GM23338 (cell line): ENCODE measurements around the gene PRSS50. TPM values are rescaled to one million over a fixed set of nuclear protein-coding genes. Genes with fewer than 3 reads are reported as not detected.

ENCODE experiments used
- ATAC-seq: fragments of 200-7000 bp; cut with Tn5 transposase; 3 replicates; pipeline ENCODE4 v1.9.1; 2020
- DNase-seq: peaks from one replicate; pipeline ENCODE4 v3.0.0-alpha.2; 2015; ENCODE audit warnings: low spot score
- H2AFZ ChIP-seq: fragments of 200-600 bp; sonication (generic); 2 replicates; pipeline ENCODE4 v1.8.0; 2016; ENCODE audit warnings: antibody characterized with exemption, mild to moderate bottlenecking, moderate library complexity
- H3F3A ChIP-seq: fragments of 200-600 bp; sonication (generic); replicated peaks from 2 replicates; pipeline ENCODE4 v1.8.0; 2017; ENCODE audit warnings: antibody characterized with exemption, mixed run types, low read depth
- H3K27ac ChIP-seq: fragments of 200-600 bp; sonication (generic); 2 replicates; pipeline ENCODE4 v1.6.1; 2016; ENCODE audit warnings: low read depth
- H3K27me3 ChIP-seq: fragments of 200-600 bp; sonication (generic); 2 replicates; pipeline ENCODE4 v1.8.0; 2016; ENCODE audit warnings: mild to moderate bottlenecking, mixed run types, moderate library complexity; ENCODE audit not compliant: insufficient read depth
- H3K36me3 ChIP-seq: fragments of 200-600 bp; sonication (generic); 2 replicates; pipeline ENCODE4 v1.8.0; 2016; ENCODE audit warnings: mild to moderate bottlenecking; ENCODE audit not compliant: insufficient read depth
- H3K4me1 ChIP-seq: fragments of 200-600 bp; sonication (generic); 2 replicates; pipeline ENCODE4 v1.8.0; 2016; ENCODE audit warnings: mild to moderate bottlenecking, moderate library complexity; ENCODE audit not compliant: insufficient read depth
- H3K4me2 ChIP-seq: fragments of 200-600 bp; sonication (generic); 2 replicates; pipeline ENCODE4 v1.7.1; 2017; ENCODE audit warnings: mixed run types
- H3K4me3 ChIP-seq: fragments of 200-600 bp; sonication (generic); 2 replicates; pipeline ENCODE4 v1.6.1; 2016; ENCODE audit warnings: mixed run types
- H3K79me2 ChIP-seq: fragments of 200-600 bp; sonication (generic); replicated peaks from 2 replicates; pipeline ENCODE4 v1.8.0; 2017; ENCODE audit warnings: mild to moderate bottlenecking; ENCODE audit not compliant: insufficient read depth
- H3K9me2 ChIP-seq: fragments of 200-600 bp; sonication (generic); 2 replicates; pipeline ENCODE4 v1.8.0; 2017; ENCODE audit not compliant: insufficient read depth
- H4K20me1 ChIP-seq: fragments of 200-600 bp; sonication (generic); replicated peaks from 2 replicates; pipeline ENCODE4 v1.8.0; 2017; ENCODE audit warnings: mild to moderate bottlenecking; ENCODE audit not compliant: insufficient read depth
- H3K27ac Mint-ChIP-seq: 2 replicates; pipeline ENCODE4 v1.8.0; 2020; ENCODE audit warnings: inconsistent platforms, mild to moderate bottlenecking, moderate library complexity, mixed read lengths
- H3K27me3 Mint-ChIP-seq: 3 replicates; pipeline ENCODE4 v1.8.0; 2022; ENCODE audit warnings: low read depth, mild to moderate bottlenecking, moderate library complexity, mixed read lengths, inconsistent platforms; ENCODE audit not compliant: insufficient read depth, poor library complexity
- H3K36me3 Mint-ChIP-seq: 3 replicates; pipeline ENCODE4 v1.8.0; 2021; ENCODE audit warnings: low read depth, mild to moderate bottlenecking, inconsistent platforms, moderate library complexity, mixed read lengths
- H3K4me1 Mint-ChIP-seq: 3 replicates; pipeline ENCODE4 v1.8.0; 2020; ENCODE audit warnings: mild to moderate bottlenecking, inconsistent platforms, mixed read lengths
- H3K4me3 Mint-ChIP-seq: 3 replicates; pipeline ENCODE4 v1.8.0; 2021; ENCODE audit warnings: moderate library complexity, mild to moderate bottlenecking, inconsistent platforms, mixed read lengths
- H3K9me3 Mint-ChIP-seq: 3 replicates; pipeline ENCODE4 v1.8.0; 2020; ENCODE audit warnings: moderate library complexity, mild to moderate bottlenecking, inconsistent platforms, mixed read lengths
- CREB1 ChIP-seq: fragments of 250-450 bp; sonication (Bioruptor Pico); IDR thresholded peaks from 2 replicates; pipeline ENCODE4 v1.5.0; 2020; ENCODE audit warnings: low read depth, mild to moderate bottlenecking, moderate library complexity
- JUNB ChIP-seq: IDR thresholded peaks from one replicate; pipeline ENCODE4 v1.6.1; 2016; ENCODE audit warnings: antibody characterized with exemption; ENCODE audit not compliant: unreplicated experiment
- POLR2AphosphoS5 ChIP-seq: IDR thresholded peaks from 2 replicates; pipeline ENCODE4 v1.6.1; 2016; ENCODE audit warnings: antibody characterized with exemption, low read depth
- STAT1 ChIP-seq: IDR thresholded peaks from one replicate; pipeline ENCODE4 v1.6.1; 2016; ENCODE audit warnings: antibody characterized with exemption; ENCODE audit not compliant: unreplicated experiment
- ZNF331 ChIP-seq: fragments of 250-450 bp; sonication (Bioruptor Pico); IDR thresholded peaks from 2 replicates; pipeline ENCODE4 v1.5.0; 2020; ENCODE audit warnings: low read depth, mild to moderate bottlenecking, moderate library complexity
- polyA plus RNA-seq: library from polyadenylated mRNA; unstranded; fragments of >200 nt; fragmentation: Nextera tagmentation; extraction: Ambion mirVana; gene quantifications from 2 replicates; pipeline ENCODE4 v1.2.1, GENCODE V29; 2016
- total RNA-seq: library from RNA; depleted of rRNA; stranded (reverse); fragments of >200 nt; shearing (Covaris generic); gene quantifications from 2 replicates; pipeline ENCODE4 v1.2.3, GENCODE V29; 2014
- TF ChIP-seq, protein P1 (sequence below): fragments of 250-450 bp; sonication (Bioruptor Pico); IDR thresholded peaks from 2 replicates; pipeline ENCODE4 v1.5.0; 2020; ENCODE audit warnings: mild to moderate bottlenecking, moderate library complexity
- TF ChIP-seq, protein P2 (sequence below), 2 experiments: fragments of 200-600 bp in 1 of 2; sonication (generic) in 1 of 2; conservative IDR thresholded peaks; 2 replicates each; pipeline versions ENCODE4 v1.5.1 to v1.6.1; 2016 to 2017; ENCODE audit warnings: antibody characterized with exemption in 2 of 2, low read depth in 2 of 2, mild to moderate bottlenecking in 2 of 2, moderate library complexity in 1 of 2

The PRSS50 gene
- total and polyA plus RNA-seq, 2 experiments from 2014 or later: 0.60 to 1.5 TPM

DNA sequence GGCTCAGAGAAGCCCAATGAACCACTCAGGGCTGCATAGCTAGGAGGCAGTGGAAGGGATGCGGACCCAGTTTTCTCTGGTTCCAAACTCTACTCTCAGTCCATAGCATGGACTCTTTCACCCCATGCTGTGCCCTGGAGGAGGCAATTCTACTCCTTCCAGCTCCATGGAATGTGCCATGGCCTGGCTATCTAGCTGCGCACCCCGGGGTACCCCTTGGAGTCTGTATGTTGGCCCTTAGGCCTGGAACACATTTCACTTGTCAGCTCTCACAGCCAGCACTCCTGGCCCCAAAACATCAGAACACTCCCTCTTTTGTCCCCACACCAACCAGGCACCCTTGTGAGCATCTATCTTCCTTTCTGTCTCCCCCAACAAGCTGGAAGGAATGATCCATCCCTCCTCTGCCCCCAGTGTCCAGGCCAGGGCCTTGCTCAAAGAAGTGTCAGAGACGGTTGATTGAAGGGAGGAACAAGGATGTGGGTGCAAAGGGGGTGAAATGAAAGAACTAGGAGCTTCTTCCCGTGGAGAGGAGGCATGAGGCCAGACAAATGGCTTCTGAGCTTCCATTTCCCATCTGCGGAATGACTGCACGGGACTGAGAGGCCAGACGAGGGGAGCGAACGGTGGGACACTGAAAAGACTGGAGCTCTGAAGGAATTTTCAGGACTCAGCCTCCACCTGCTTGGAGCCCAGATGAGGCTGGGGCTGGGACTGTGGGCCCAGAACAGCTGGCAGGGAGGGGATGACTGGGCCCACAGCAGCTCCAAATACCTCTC is 2.8 kb downstream of the PRSS50 start:
- Histone ChIP-seq H3K4me2 (no peak overlapping the region), H3K4me3 (no peak overlapping the region), H3K27ac (no peak overlapping the region), H2AFZ (no peak overlapping the region), H3K36me3 (no peaks in the 10 kb centered on the region), H3K4me1 (no peaks in the 10 kb centered on the region), H3K9me2 (no peaks in the 10 kb centered on the region), H3K27me3 (no peaks in the 10 kb centered on the region), H3F3A (no peaks in the 10 kb centered on the region), H4K20me1 (no peaks in the 10 kb centered on the region), H3K79me2 (no peaks in the 10 kb centered on the region)
- H3K27ac Mint-ChIP-seq: no peak overlapping the region
- DNase-seq (no peak), ATAC-seq (no peak)
- peaks cover 2% of the 10 kb centered on the region for H3K27me3 Mint-ChIP-seq
- no peaks in the 10 kb centered on the region for H3K9me3 Mint-ChIP-seq
- H3K4me3 Mint-ChIP-seq: no peak overlapping the region
- H3K4me1 Mint-ChIP-seq: peaks cover 3% of the 10 kb centered on the region; the same call in 2 of the 3 replicates
- H3K36me3 Mint-ChIP-seq: no peaks in the 10 kb centered on the region
- TF ChIP-seq CREB1 (CRISPR knock-in tag) (no peak), STAT1 (no peak), JUNB (no peak), POLR2AphosphoS5 (no peak), ZNF331 (CRISPR knock-in tag) (no peak)
- TF ChIP-seq, protein P1, sequence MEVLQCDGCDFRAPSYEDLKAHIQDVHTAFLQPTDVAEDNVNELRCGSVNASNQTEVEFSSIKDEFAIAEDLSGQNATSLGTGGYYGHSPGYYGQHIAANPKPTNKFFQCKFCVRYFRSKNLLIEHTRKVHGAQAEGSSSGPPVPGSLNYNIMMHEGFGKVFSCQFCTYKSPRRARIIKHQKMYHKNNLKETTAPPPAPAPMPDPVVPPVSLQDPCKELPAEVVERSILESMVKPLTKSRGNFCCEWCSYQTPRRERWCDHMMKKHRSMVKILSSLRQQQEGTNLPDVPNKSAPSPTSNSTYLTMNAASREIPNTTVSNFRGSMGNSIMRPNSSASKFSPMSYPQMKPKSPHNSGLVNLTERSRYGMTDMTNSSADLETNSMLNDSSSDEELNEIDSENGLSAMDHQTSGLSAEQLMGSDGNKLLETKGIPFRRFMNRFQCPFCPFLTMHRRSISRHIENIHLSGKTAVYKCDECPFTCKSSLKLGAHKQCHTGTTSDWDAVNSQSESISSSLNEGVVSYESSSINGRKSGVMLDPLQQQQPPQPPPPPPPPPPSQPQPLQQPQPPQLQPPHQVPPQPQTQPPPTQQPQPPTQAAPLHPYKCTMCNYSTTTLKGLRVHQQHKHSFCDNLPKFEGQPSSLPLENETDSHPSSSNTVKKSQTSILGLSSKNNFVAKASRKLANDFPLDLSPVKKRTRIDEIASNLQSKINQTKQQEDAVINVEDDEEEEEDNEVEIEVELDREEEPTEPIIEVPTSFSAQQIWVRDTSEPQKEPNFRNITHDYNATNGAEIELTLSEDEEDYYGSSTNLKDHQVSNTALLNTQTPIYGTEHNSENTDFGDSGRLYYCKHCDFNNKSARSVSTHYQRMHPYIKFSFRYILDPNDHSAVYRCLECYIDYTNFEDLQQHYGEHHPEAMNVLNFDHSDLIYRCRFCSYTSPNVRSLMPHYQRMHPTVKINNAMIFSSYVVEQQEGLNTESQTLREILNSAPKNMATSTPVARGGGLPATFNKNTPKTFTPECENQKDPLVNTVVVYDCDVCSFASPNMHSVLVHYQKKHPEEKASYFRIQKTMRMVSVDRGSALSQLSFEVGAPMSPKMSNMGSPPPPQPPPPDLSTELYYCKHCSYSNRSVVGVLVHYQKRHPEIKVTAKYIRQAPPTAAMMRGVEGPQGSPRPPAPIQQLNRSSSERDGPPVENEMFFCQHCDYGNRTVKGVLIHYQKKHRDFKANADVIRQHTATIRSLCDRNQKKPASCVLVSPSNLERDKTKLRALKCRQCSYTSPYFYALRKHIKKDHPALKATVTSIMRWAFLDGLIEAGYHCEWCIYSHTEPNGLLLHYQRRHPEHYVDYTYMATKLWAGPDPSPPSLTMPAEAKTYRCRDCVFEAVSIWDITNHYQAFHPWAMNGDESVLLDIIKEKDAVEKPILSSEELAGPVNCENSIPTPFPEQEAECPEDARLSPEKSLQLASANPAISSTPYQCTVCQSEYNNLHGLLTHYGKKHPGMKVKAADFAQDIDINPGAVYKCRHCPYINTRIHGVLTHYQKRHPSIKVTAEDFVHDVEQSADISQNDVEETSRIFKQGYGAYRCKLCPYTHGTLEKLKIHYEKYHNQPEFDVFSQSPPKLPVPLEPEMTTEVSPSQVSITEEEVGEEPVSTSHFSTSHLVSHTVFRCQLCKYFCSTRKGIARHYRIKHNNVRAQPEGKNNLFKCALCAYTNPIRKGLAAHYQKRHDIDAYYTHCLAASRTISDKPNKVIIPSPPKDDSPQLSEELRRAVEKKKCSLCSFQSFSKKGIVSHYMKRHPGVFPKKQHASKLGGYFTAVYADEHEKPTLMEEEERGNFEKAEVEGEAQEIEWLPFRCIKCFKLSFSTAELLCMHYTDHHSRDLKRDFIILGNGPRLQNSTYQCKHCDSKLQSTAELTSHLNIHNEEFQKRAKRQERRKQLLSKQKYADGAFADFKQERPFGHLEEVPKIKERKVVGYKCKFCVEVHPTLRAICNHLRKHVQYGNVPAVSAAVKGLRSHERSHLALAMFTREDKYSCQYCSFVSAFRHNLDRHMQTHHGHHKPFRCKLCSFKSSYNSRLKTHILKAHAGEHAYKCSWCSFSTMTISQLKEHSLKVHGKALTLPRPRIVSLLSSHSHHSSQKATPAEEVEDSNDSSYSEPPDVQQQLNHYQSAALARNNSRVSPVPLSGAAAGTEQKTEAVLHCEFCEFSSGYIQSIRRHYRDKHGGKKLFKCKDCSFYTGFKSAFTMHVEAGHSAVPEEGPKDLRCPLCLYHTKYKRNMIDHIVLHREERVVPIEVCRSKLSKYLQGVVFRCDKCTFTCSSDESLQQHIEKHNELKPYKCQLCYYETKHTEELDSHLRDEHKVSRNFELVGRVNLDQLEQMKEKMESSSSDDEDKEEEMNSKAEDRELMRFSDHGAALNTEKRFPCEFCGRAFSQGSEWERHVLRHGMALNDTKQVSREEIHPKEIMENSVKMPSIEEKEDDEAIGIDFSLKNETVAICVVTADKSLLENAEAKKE: no peak
- TF ChIP-seq, protein P2, sequence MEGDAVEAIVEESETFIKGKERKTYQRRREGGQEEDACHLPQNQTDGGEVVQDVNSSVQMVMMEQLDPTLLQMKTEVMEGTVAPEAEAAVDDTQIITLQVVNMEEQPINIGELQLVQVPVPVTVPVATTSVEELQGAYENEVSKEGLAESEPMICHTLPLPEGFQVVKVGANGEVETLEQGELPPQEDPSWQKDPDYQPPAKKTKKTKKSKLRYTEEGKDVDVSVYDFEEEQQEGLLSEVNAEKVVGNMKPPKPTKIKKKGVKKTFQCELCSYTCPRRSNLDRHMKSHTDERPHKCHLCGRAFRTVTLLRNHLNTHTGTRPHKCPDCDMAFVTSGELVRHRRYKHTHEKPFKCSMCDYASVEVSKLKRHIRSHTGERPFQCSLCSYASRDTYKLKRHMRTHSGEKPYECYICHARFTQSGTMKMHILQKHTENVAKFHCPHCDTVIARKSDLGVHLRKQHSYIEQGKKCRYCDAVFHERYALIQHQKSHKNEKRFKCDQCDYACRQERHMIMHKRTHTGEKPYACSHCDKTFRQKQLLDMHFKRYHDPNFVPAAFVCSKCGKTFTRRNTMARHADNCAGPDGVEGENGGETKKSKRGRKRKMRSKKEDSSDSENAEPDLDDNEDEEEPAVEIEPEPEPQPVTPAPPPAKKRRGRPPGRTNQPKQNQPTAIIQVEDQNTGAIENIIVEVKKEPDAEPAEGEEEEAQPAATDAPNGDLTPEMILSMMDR (conservative IDR thresholded peaks at IDR 0.05; ENCODE audit: low read depth in 2 of 2): no peak
